Activated CD4-positive, alpha-beta T cell treated with anti-CD3 and anti-CD28 coated beads, Interleukin-2, amount 10 ng/mL, durations not matched to agents 24 days and 14 days (primary cell): Measurements from ENCODE around the gene UBXN6. TPM values are rescaled to one million over a fixed set of nuclear protein-coding genes. Genes with fewer than 3 reads are reported as not detected.

ENCODE experiments used
- DNase-seq: peaks from one replicate; pipeline ENCODE4 v3.0.0; 2022
- H3K27ac Mint-ChIP-seq: one replicate; pipeline ENCODE4 v1.8.0; 2022; ENCODE audit warnings: mild to moderate bottlenecking, mixed read lengths
- H3K27me3 Mint-ChIP-seq: one replicate; pipeline ENCODE4 v1.8.0; 2022; ENCODE audit warnings: mixed read lengths
- H3K36me3 Mint-ChIP-seq: one replicate; pipeline ENCODE4 v1.8.0; 2022; ENCODE audit warnings: low read depth, mild to moderate bottlenecking, mixed read lengths
- H3K4me1 Mint-ChIP-seq: one replicate; pipeline ENCODE4 v1.8.0; 2021; ENCODE audit warnings: mixed read lengths
- H3K4me3 Mint-ChIP-seq: one replicate; pipeline ENCODE4 v1.8.0; 2022; ENCODE audit warnings: mild to moderate bottlenecking, moderate library complexity, mixed read lengths
- H3K9me3 Mint-ChIP-seq: one replicate; pipeline ENCODE4 v1.8.0; 2021; ENCODE audit warnings: mixed read lengths
- intact Hi-C: fragments of 100-400 bp; cut with micrococcal nuclease; formaldehyde crosslinking; loops from one replicate; pipeline ENCODE4 v1.15.1; 2023
- total RNA-seq: library from RNA; stranded (reverse); gene quantifications from 2 replicates; pipeline ENCODE4 v1.2.3, GENCODE V29; 2022

UBXN6 gene
- total RNA-seq, 1 donor from 2014 or later: 41.2 TPM

DNA sequence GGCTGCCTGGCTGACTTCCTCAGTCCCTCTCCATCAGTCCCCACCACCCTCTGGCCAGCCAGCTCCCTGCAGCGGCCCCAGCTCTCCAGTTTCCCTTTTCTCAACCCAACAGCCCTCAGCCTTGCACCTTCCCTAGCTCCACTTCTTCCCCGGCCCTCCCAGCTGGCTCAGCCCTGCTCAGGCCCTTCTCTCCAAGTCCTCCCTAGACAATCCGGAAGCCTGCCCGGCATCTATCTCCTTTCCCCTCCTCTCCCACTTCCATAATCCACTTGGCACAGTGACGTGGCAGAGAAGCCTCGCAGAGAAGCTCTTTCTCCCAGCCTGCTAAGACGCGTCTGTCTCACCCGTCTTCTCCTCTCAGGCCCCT, 1.1 kb downstream of the UBXN6 start:
- H3K27me3 Mint-ChIP-seq: peaks cover 2% of the 10 kb centered on the region
- peaks cover 16% of the 10 kb centered on the region for H3K4me1 Mint-ChIP-seq
- intact Hi-C loops: loop anchor here (2.0 to 10.0 kb wide), 2 partner anchors 210 to 1022 kb away; partner anchors contain the start of gene YJU2
- H3K9me3 Mint-ChIP-seq: no peaks in the 10 kb centered on the region
- peaks cover 4% of the 10 kb centered on the region for H3K36me3 Mint-ChIP-seq
- peak; percentile 66 for DNase-seq
- peak overlapping the region; percentile 96 for H3K4me3 Mint-ChIP-seq
- H3K27ac Mint-ChIP-seq: peak overlapping the region; percentile 92

DNA sequence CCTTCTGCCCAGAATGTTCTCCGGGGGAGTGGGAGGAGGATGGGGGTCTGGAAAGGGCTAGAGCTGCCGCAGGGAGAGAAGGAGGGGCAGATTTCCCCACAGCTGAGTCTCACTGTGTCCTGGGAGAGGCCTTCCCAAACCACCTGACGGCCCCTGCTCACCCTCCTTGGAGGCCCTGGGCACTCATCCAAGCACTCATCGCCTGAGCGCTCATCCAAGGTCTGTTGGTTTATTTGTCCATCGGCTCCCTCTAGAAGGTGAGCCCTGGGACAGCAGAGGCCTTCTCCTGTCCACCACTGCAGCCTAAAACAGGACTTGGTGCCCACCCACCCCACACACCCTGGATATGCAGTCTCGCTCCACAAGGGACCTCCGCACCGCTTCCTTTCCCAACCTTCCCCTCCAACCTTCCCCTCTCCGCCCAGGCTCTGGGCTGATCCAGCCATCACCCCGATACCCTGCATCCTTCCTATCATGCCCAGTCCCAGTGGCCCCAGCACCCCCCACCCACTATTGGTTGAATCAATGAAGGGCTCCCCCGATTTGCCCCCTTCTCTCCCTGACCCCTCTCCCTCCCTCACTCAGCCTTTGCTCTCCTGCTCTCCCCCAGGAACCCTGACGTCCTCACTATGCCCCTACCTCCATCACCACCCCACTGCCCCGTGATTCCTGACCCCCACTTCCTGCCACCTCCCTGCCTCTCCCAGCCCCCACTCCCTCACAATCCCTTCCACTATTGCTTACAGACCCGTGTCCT, 1.7 kb downstream of the UBXN6 start:
- intact Hi-C loops: loop anchor here (2.0 to 10.0 kb wide), 2 partner anchors 209 to 1021 kb away; partner anchors contain the start of gene YJU2
- peaks cover 5% of the 10 kb centered on the region for H3K36me3 Mint-ChIP-seq
- peak; percentile 66 for DNase-seq
- H3K27ac Mint-ChIP-seq: peak overlapping the region; percentile 92
- no peaks in the 10 kb centered on the region for H3K9me3 Mint-ChIP-seq
- H3K27me3 Mint-ChIP-seq: peaks cover 2% of the 10 kb centered on the region
- H3K4me1 Mint-ChIP-seq: peaks cover 16% of the 10 kb centered on the region
- H3K4me3 Mint-ChIP-seq: peak overlapping the region; percentile 96

DNA sequence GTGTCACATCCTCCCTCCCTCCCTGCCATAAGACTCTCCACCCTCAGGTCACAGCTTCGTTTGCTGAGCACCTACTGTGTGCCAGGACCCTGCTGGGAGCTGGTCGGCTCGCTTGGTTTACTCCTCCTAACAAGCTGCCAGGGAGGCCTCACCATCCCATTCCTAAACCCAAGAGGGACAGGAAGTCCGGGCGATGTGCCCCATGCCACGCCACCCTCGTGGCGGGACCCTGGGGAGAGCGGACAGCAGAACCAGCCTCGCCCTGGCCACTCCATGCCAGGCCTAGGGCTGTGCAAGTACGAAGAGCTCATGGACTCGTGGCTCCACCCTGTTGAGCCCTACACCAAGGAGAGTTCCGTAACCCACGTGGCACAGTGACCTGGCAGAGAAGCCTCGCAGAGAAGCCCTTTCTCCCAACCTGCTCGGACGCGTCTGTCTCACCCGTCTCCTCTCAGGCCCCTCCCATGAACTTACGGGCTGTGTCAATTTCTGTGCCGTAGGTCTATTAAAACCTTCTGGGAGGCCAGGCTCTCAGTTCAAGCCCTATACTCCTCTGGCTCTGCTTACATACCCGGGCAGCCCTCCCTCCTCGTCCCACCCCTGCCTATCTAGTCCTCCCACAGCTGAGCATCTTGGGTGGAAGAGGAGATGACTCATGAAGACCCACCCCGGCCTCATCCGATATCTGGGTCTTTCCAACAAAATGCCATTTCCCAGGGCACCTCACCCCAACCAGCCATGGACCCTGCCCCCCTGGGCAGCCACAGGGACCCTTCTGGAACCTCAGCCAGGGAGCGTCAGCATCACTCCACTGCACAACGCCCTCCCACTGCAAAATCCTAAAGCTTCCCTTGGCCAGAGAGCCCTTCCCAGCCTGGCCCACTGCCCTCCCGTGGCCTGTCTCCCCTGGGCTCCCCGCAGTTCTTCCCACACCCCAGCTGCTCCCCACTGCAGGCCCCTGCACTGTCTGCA, 2.6 kb downstream of the UBXN6 start:
- no peak overlapping the region for H3K27ac Mint-ChIP-seq

DNA sequence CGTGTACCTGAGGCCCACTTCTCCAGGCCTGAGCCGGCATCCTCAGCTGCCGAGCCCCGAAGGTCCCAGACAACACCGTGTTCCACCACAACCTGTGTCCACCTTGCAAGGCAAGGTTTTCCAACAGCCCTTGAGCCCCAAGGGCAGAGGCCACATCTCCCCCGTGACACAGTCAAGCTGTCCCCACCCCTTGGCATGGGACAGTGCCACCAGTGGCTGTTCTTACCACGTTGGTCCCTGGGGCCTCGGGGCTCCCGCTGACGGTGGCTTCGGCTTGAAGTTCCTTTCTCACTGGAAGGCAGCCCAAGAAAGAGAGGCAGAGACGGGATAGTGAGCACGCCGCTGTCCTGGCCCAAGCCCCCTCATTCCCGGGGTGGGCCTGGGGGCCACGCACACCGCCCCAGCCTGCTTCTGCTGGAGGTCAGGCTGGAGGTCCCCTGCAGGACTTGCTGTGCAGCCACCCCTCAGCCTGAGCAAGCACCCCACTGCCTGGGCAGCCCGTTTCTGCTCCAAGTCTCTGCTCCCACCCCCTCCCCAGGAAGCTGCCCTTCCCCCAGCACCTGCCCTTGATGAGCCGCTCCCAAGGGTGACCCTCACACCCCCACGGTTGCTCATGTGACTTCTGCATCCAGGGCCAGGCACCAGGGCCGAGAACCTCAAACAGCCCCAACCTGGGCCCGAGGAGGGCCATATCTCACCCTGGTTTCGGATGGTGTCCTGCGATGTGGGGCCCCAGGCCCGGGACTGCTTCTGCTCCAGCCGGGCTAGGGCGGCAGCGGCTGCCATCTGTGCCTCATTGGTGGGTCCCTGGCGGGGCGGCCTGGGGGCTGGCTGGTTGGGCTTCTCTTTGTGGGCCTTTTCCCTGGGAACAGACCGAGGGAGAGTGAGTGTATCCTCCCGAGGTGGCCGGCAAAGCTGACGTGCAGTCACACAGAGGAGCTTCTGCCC, 4.1 kb downstream of the UBXN6 start:
- no peaks in the 10 kb centered on the region for H3K9me3 Mint-ChIP-seq
- intact Hi-C loops: loop anchor here (10.0 kb wide), 1 partner anchor 1019 kb away; no protein-coding TSS in a partner anchor
- H3K27ac Mint-ChIP-seq: no peak overlapping the region
- no peak overlapping the region for H3K4me3 Mint-ChIP-seq
- peaks cover 2% of the 10 kb centered on the region for H3K27me3 Mint-ChIP-seq
- no peak for DNase-seq
- peaks cover 16% of the 10 kb centered on the region for H3K4me1 Mint-ChIP-seq
- H3K36me3 Mint-ChIP-seq: peaks cover 20% of the 10 kb centered on the region

More for the DNA sequence above, 2.6 kb downstream of the UBXN6 start:
- intact Hi-C loops: loop anchor here (10.0 kb wide), 1 partner anchor 1020 kb away; no protein-coding TSS in a partner anchor
- no peak for DNase-seq
- H3K9me3 Mint-ChIP-seq: no peaks in the 10 kb centered on the region
- H3K27me3 Mint-ChIP-seq: peaks cover 2% of the 10 kb centered on the region
- H3K36me3 Mint-ChIP-seq: peaks cover 12% of the 10 kb centered on the region
- no peak overlapping the region for H3K4me3 Mint-ChIP-seq
- H3K4me1 Mint-ChIP-seq: peaks cover 16% of the 10 kb centered on the region

DNA sequence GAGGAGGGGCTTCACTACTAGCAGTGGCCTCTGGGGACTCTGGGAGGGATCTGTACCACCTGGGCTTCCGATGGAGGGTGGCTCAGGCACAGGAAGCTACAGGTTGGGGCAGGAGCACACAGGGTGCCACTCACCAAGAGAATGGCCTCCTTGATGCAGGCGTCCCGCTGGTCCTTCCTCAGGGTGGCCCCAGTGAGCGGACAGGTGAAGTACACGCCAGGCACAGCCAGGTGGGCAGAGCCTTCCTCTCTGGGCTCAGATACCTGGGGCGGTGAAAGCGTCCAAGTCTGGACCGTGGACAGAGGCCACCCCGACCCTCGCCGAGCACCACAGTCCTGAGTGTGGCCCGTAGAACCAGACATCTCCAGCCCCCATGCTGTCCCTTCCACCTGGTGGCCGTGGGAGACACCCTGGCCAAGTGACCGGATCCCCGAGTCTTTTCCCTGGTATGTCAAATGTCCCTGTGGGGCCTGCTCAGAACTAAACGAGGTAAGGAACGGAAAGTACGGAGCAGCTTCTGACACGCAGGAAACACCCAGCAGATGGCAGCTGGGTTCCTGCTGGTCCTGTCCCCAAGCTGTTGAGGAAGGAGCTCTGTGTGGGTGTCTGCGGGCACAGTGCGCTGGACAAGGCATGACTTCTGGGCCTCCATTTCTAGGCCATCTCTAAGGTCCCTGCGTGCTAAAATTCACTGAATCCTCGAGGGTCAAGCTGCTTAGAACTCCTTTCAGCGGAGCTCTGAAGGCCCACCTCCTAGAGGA, 5.2 kb downstream of the UBXN6 start:
- H3K4me3 Mint-ChIP-seq: no peak overlapping the region
- H3K9me3 Mint-ChIP-seq: no peaks in the 10 kb centered on the region
- H3K4me1 Mint-ChIP-seq: peaks cover 12% of the 10 kb centered on the region
- H3K36me3 Mint-ChIP-seq: peaks cover 22% of the 10 kb centered on the region
- intact Hi-C loops: loop anchor here (10.0 kb wide), 1 partner anchor 1018 kb away; no protein-coding TSS in a partner anchor
- no peaks in the 10 kb centered on the region for H3K27me3 Mint-ChIP-seq
- no peak overlapping the region for H3K27ac Mint-ChIP-seq
- no peak for DNase-seq

DNA sequence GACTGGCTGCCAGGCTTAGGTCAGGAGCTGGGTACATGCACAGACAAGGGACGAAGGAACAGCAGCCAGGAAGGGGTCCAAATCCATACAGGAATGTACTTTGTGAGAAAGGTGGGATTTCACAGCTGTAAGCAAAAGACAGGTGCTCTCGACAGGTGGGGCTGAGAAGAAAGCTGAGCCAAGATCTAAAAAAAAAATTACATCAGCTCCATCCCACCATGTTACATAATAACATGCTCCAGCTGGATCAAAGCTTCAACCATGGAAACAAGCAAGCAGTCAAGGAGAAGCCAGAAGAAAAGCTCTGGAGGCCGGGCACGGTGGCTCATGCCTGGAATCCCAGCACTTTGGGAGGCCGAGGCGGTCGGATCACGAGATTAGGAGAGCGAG, 8.0 kb downstream of the UBXN6 start:
- Mint-ChIP-seq H3K9me3 (no peaks in the 10 kb centered on the region), H3K27ac (no peak overlapping the region), H3K27me3 (no peaks in the 10 kb centered on the region), H3K4me3 (no peak overlapping the region), H3K4me1 (no peaks in the 10 kb centered on the region), H3K36me3 (peaks cover 29% of the 10 kb centered on the region)
- DNase-seq: no peak
- intact Hi-C loops: loop anchor here (10.0 kb wide), 1 partner anchor 1015 kb away; no protein-coding TSS in a partner anchor

DNA sequence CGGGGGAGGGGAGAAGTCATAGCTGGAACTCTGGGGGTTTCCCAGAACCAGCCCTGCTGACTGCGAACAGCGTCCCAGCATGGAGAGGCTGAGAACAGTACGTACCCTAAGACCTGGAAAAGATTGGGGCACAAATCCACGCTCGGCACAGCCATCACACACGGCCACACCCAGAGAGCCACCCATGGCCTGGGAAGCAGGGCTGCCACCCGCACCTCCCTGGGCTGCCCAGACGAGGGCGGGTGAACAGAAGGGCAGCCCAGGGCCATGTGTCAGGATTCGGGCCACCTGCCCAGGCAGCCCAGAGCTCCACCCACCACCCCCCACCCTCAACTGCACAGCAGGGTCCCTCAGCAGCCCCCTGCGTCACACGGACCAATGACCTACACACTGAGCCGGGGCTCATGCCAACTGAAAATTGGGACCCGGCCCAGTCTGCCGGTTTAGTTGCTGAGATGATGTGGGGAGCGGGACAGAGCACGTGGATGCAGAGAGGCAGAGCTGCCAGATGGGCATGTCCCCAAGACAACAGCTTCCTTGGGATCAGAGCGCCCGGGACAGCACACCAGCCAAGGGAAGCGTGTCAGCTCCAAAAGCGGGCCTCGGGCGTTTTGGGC, 8.5 kb downstream of the UBXN6 start:
- Mint-ChIP-seq H3K27me3 (no peaks in the 10 kb centered on the region), H3K4me1 (no peaks in the 10 kb centered on the region), H3K9me3 (no peaks in the 10 kb centered on the region), H3K36me3 (peaks cover 29% of the 10 kb centered on the region), H3K27ac (no peak overlapping the region), H3K4me3 (no peak overlapping the region)
- DNase-seq: no peak
- intact Hi-C loops: no loop called here

DNA sequence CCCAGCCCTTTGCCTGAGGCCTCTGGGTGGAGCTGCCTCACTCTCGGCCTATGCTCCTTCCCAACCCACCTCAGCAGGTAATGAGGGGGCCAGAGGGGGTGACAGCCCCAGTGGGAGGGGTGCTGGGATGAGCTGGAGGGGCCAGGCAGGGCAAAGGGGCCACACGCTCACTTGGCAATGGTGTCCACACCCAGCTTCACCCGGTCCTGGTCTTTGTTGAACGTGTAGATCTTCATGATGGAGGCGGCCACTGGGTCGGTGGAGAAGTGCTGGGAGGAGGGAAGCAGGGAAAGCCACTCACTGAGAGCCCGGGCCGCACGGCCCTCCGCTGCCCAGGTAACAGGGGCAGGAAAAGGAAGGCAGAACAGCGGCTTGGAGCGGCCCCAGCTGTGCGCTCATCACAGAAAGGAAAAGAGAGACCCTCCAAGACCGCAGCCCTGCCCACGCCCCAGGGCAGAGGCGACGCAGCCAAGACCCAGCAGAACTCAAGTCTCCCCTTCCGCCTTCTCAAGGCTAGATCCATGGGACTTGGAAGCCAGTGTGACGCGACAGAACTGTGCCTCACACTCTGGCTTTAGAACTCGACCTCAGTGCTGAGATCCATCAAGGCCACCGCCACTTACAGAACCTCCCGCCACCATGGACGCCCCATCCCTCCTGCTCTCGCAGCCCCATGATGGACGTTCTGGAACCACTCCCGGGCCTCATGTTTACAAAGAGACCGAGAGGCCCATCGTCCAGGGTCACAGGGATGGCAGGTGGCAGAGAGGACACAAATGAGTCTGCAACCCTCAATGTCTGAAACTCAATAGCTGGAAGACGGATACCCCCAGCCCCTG, 9.2 kb downstream of the UBXN6 start:
- Mint-ChIP-seq H3K4me1 (no peaks in the 10 kb centered on the region), H3K27me3 (no peaks in the 10 kb centered on the region), H3K36me3 (peaks cover 29% of the 10 kb centered on the region), H3K9me3 (no peaks in the 10 kb centered on the region), H3K27ac (no peak overlapping the region), H3K4me3 (no peak overlapping the region)
- intact Hi-C loops: no loop called here
- DNase-seq: no peak

DNA sequence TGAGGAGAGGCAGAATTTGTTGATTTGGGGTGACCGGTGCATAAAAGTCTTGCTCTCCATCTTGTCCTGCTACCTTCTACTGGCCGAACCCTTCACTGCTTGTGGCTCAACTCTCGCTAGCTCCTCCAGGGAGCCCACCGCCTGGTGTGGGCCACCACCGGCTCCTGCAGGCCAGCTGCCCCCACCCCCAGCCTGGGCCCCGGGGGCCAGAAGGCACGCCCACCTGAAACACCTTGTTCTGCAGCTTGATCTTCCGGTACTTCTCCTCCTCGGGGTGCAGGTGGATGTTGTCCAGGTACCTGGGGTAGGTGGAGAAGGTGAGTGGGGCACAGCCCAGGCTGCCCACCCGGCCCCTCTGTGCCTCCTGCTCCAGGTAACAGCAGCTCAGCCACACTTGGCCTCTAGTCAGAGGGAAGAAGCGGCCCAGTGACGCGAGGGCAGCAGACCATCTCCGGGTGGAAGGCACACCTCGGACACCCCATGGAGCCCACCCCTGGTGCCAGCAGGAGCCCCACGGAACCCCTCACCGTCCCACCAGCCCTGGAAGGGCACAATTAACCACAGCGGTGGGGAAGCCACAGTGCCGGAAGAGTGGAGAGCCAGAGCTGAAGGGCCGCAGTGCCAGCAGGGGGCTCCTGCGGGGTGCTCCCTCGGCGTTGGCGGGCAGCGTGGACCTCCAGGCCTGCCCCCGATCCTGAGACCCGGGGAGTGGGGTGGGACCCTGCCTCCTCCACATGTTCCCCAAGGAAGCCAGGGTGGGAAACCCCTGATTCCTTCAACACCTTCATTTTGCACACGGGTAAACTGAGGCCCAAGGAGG, 10.1 kb downstream of the UBXN6 start:
- Mint-ChIP-seq H3K27ac (no peak overlapping the region), H3K9me3 (no peaks in the 10 kb centered on the region), H3K4me3 (no peak overlapping the region), H3K36me3 (peaks cover 31% of the 10 kb centered on the region), H3K27me3 (no peaks in the 10 kb centered on the region), H3K4me1 (no peaks in the 10 kb centered on the region)
- DNase-seq: no peak
- intact Hi-C loops: no loop called here

DNA sequence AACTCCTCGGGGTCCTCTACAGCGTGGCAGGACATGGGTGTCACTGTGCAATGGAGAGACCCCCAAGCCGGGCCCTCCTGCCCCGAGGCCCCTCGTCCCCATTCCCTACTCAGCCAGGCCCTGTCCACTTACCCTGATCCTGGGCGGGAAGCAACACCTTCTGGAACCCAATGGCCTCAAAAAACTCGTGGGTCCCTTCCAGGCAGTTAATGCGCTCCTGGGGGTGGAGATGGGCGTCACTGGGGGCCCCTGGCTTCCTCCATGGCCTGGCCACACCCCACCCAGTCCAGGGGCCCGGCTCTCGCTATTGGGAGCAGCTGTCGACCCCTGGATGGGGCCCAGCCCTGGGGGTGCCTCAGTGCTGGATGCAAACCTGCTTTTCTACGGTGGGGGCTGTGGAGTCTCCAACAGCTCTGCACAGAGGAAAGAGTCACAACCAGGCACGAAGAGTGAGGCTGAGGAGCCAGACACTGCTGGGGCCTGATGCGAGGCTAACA, 10.8 kb downstream of the UBXN6 start:
- H3K9me3 Mint-ChIP-seq: no peaks in the 10 kb centered on the region
- H3K4me3 Mint-ChIP-seq: no peak overlapping the region
- DNase-seq: no peak
- H3K36me3 Mint-ChIP-seq: peaks cover 35% of the 10 kb centered on the region
- H3K27me3 Mint-ChIP-seq: no peaks in the 10 kb centered on the region
- H3K4me1 Mint-ChIP-seq: peaks cover 2% of the 10 kb centered on the region
- H3K27ac Mint-ChIP-seq: no peak overlapping the region
- intact Hi-C loops: no loop called here
